Fibroblast of mammary gland (primary cell): ENCODE measurements around the gene MAPK12.

ENCODE experiments used
- DNase-seq: peaks from one replicate; pipeline ENCODE4 v3.0.0-alpha.2; 2010; ENCODE audit warnings: low read depth
- H3K4me3 ChIP-seq: 2 replicates; pipeline ENCODE4 v1.5.1; 2011; ENCODE audit warnings: low read depth, mild to moderate bottlenecking, low read length, moderate library complexity; ENCODE audit not compliant: control insufficient read depth
- TF ChIP-seq, protein P1 (sequence below): conservative IDR thresholded peaks from 2 replicates; pipeline ENCODE4 v1.5.1; 2011; ENCODE audit warnings: low read depth, low read length, inconsistent platforms; ENCODE audit not compliant: control insufficient read depth, insufficient read depth

The MAPK12 gene

DNA sequence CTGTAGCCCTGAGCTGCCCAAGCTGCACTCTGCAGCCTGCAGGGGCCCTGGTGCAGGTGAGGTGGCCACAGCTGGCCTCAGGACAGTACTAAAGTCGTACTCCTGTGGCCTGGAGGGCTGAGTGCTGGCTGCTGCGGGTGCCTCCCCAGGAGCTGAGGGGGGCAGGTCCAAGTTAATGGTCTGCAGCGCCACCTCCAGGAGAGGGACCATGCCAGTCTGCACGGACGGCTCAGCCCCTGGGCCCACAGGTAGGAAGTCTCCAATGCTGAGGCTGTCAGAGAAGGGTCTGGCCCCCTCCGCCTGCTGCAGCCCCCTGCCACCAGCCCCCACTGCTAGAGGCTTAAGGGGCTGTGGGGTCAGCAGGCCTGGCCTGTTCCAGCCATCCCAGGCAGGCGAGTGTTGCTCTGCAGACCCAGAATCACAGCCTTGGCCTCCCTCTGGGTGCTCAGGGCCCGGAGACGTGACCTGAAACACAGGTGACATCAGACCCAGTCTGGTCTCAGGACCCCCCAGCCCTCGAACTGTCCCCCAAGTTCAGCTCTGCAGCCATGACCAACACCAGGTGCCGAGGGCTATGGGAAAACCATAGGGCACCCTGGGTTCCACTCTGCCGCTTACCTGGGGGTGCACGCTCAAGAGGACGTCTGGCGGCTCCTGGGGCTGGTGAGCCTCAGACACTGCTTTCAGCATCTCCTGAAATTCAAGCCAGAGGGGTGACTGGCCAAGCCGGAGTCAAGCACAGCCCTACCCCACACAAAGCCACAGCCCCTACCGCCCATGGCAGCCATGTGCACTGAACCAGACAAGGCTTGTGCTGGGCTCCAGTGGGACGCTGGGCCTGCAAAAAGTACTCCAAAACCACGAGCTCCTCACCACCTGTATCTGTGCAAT is 39.8 kb downstream of the MAPK12 start:
- no peak for DNase-seq
- no peak overlapping the region for H3K4me3 ChIP-seq
- TF ChIP-seq, protein P1, sequence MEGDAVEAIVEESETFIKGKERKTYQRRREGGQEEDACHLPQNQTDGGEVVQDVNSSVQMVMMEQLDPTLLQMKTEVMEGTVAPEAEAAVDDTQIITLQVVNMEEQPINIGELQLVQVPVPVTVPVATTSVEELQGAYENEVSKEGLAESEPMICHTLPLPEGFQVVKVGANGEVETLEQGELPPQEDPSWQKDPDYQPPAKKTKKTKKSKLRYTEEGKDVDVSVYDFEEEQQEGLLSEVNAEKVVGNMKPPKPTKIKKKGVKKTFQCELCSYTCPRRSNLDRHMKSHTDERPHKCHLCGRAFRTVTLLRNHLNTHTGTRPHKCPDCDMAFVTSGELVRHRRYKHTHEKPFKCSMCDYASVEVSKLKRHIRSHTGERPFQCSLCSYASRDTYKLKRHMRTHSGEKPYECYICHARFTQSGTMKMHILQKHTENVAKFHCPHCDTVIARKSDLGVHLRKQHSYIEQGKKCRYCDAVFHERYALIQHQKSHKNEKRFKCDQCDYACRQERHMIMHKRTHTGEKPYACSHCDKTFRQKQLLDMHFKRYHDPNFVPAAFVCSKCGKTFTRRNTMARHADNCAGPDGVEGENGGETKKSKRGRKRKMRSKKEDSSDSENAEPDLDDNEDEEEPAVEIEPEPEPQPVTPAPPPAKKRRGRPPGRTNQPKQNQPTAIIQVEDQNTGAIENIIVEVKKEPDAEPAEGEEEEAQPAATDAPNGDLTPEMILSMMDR: no peak

DNA sequence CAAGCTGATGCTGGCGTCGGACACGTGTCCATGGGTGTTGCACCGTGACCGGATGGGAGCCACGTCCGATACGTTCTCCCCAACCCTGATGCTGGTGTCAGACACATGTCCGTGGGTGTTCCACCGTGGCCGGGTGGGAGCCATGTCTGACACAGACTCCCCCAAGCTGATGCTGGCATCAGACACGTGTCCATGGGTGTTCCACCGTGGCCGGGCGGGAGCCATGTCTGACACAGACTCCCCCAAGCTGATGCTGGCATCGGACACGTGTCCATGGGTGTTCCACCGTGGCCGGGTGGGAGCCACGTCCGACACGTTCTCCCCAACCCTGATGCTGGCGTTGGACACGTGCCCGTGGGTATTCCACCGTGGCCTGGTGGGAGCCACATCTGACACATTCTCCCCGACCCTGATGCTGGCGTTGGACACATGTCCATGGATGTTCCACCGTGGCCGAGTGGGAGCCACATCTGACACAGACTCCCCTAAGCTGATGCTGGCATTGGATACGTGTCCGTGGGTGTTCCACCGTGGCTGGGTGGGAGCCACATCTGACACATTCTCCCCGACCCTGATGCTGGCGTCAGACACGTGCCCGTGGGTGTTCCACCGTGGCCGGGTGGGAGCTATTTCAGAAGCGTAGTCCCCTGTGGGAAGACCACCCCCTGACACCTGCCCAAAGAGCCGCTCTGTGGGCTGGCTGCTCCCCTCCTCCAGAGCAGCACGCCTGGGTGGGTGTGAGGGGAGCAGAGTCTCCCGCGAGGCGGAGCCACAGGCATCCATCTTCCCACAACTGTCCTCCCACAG is 40.7 kb downstream of the MAPK12 start:
- no peak overlapping the region for H3K4me3 ChIP-seq
- DNase-seq: no peak
- TF ChIP-seq, protein P1: no peak

DNA sequence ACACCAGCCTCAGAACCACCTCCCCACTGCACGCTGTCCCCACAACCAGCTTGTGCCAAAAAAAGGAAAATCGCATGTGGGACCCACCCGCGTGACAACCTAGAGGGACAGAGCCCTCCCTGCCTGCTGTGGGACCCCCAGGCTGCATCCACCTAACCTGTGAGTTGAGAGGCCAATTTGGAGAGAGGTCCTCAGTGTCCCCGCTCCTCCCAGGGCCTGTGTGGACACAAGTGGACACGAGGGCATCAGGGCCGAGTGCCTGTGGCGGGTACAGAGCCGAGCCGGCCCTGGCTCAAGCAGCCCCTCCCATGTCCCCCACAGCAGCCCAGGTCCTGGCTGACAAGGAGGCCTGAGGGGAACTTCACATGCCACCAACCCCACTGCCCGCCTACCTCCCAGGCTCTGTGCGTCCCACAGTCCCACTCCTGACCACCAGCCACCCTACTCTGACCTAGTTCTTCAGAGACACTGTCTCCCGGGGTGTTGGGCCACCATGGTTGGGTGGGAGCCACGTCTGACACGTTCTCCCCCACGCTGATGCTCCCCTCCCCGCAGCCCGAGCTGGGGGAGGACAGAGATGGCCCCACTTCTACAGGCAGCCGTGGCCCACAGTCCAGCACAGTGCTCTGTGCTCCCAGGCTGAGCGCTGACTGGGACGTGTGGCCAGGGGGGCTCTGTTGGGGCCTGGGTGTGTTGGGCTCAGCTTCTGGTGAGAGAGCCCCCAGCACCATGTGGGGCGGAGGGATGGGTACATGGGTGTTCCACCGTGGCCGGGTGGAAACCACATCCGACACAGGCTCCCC is 41.5 kb downstream of the MAPK12 start:
- TF ChIP-seq, protein P1: no peak
- no peak overlapping the region for H3K4me3 ChIP-seq
- no peak for DNase-seq

DNA sequence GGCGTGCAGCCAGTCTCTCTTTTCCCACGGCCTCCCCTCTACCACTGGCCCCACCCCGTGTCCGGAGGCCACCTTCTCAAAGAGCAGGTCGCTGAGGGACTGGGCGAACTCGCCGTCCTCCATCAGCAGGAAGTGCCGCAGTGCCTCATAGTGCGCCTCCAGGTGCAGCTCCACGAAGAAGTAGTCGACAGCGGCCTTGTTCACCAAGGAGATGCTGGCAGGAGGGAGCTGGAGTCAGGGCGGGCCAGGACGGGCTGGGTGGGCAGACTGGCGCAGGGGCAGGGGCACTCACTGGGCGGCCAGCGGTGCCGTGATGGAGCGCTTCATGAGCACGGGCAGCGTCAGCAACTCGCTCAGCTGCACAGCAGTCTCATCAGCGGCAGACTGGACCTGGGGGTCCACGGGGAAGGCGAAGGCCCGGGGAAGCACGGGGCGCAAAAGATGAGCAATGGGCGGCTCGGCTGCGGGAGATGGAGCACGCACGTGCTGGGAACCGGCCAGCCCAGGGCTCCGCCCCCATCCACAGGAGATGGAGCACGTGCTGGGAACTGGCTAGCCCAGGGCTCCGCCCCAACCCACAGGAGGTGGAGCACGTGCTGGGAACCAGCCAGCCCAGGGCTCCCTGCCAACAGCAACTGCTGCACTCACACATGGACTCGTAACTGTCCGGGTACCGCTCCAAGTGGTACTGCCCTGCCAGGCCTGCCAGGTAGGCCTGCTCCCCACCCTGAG is 42.3 kb downstream of the MAPK12 start:
- peak; percentile 85 for DNase-seq
- no peak overlapping the region for H3K4me3 ChIP-seq
- TF ChIP-seq, protein P1: no peak

DNA sequence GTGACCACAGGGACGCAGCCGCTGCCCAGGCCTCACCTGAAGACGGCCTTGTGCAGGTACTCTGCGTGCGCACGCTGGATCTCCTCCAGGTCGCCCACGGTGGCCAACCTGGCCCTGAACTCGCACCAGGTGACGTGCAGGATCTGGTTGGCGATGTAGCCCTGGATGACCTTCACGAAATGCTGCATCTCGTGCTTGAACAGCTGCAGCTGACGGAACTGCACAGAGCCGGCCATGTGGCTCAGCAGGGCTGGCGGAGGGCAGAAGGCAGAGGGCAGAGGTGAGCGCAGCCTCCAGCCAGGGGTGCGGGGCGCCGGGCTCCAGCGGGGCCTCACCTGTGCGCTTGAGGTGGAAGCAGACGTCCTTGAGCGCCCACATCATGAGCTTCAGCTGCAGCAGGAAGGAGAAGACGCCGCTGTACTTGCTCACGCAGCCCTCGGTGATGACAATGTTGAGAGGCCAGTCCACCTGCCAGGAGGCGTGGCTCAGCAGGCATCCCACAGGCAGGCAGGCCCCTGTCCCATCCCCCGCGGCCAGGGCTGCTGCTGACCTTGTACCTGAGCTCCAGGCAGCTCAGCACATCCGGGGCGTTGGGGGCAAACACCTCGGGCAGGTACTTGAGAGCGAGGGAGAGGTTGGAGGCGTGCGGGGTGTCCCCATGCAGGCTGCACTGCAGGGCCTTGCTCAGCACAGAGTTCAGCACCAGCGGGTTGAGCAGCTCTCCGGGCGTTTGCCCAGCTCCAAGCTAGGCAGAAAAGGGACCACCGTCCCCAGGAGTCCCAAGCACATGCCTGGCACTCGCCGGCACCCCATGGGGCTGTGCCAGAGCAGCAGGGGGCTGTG is 43.1 kb downstream of the MAPK12 start:
- H3K4me3 ChIP-seq: no peak overlapping the region
- TF ChIP-seq, protein P1: no peak
- no peak for DNase-seq
